GM12878 (cell line): ENCODE data around the gene ISCU. TPM values are rescaled to one million over a fixed set of nuclear protein-coding genes. Genes with fewer than 3 reads are reported as not detected.

Source experiments
- ATF7 ChIP-seq: fragments of 450-650 bp; IDR thresholded peaks from 2 replicates; pipeline ENCODE4 v1.6.1; 2016; ENCODE audit warnings: low read depth, mild to moderate bottlenecking
- CUX1 ChIP-seq: IDR thresholded peaks from 2 replicates; pipeline ENCODE4 v1.6.1; 2012; ENCODE audit warnings: improper control_type of control experiment, low read depth, low read length; ENCODE audit not compliant: insufficient replicate concordance
- GATAD2B ChIP-seq: fragments of 450-650 bp; conservative IDR thresholded peaks from 2 replicates; pipeline ENCODE4 v1.6.1; 2017; ENCODE audit warnings: low read depth, mild to moderate bottlenecking, moderate library complexity
- REST ChIP-seq: IDR thresholded peaks from 2 replicates; pipeline ENCODE4 v1.6.1; 2012; ENCODE audit warnings: mild to moderate bottlenecking, low read depth, low read length
- TCF3 ChIP-seq: IDR thresholded peaks from 2 replicates; pipeline ENCODE4 v1.6.1; 2012; ENCODE audit warnings: low read depth, mild to moderate bottlenecking, low read length, borderline replicate concordance; ENCODE audit not compliant: insufficient read depth
- USF2 ChIP-seq: IDR thresholded peaks from 2 replicates; pipeline ENCODE4 v1.6.1; 2011; ENCODE audit warnings: low read depth, low read length, improper control_type of control experiment, borderline replicate concordance
- YY1 ChIP-seq: IDR thresholded peaks from 2 replicates; pipeline ENCODE4 v1.6.1; 2011; ENCODE audit warnings: low read depth, mild to moderate bottlenecking, low read length
- polyA plus RNA-seq, 11 experiments: library from polyadenylated mRNA; depleted of rRNA in 4 of 11; unstranded in 6 of 11; stranded (reverse) in 5 of 11; fragments of >200 nt; fragmentation: Nextera tagmentation in 4 of 11; fragmentation: Illumina TruSeq in 1 of 11; extraction: Ambion mirVana in 4 of 11; extraction: Trizol in 1 of 11; gene quantifications; 1 replicate in 1 of 11; 2 replicates in 10 of 11; pipeline versions ENCODE4 v1.2.1 to v1.2.3, GENCODE V29; 2011 to 2016; ENCODE audit warnings: inconsistent platforms in 2 of 11, missing spikeins in 2 of 11, low read depth in 1 of 11
- total RNA-seq, 4 experiments: library from RNA; depleted of rRNA in 3 of 4; stranded (reverse); fragments of >200 nt in 3 of 4; fragmentation: Illumina TruSeq in 1 of 4; extraction: Trizol in 1 of 4; gene quantifications; 2 replicates each; pipeline versions ENCODE4 v1.2.1 to v1.2.3, GENCODE V29; 2013 to 2021

The ISCU gene
- total and polyA plus RNA-seq, 10 of the 15 experiments (the other 5 are each of a cell fraction or from before 2014, with no cell fraction given) = 32.8 to 260 (median 127) TPM

- TF ChIP-seq CUX1 (no peak), USF2 (no peak), GATAD2B (no peak), REST (no peak), TCF3 (no peak), YY1 (no peak), ATF7 (no peak)
Observed at GRCh38 chr12:108611884-108612415, 49.6 kb downstream of the ISCU start (continued).
